HG02759 (cell line): ENCODE measurements around the gene SNAPC3.
"Not testable (repeated sequence)": the region's sequence is repeated elsewhere in the genome, so short reads cannot be mapped to it uniquely, and the experiment has no call there.

ENCODE experiments used
- ATAC-seq: cut with Tn5 transposase; IDR thresholded peaks from one replicate; pipeline ENCODE4 v1.9.1; 2021; ENCODE audit warnings: mild to moderate bottlenecking, moderate library complexity; ENCODE audit not compliant: unreplicated experiment

SNAPC3 gene

GRCh38 chr9:15422372-15423230, at the start of gene SNAPC3:
Gene SNAPC3 (plus strand): TSS chr9:15422876. CDS start chr9:15422880, 4 bp downstream.
- ATAC-seq: peak; percentile 97

GRCh38 chr9:15373881-15374280, 48.8 kb upstream of the SNAPC3 start:
- ATAC-seq: no peak

DNA sequence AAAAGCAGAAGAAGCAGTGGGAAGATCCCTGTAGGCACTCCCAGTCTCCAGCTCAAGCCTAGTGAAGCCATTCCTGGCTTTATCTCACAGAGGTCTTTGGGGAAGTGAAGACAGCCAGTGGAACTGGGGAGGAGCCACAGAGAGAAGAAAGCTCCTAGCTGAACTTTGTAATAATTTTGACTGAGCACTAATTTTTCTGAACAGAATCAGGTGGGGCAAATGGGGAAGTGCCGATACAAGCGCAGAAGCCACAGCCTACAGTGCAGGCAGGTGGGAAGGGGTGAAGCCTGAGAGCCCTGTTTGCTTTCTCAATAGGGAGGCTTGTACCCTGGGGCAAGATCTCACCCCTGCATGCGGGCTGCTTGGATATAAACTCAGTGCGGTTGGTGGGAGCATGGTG, 48.4 kb upstream of the SNAPC3 start:
- no peak for ATAC-seq

DNA sequence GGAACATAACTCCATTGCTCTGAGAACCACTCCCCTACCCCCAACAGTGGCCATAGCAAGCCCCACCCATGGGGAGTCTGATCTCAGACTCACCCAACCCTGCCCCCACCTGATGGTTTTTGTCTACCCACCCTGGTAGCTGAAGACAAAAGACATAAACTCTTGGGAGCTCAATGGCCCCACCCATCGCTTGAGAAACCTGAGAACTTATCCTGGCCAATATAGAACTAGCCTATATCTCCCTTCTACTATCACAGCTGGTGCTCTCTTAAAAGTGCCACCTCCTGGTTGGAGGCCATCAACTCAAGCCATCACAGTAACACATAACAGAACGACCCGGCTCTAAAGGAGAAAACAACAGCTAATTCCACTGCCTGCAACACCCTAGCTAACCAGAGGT, 47.9 kb upstream of the SNAPC3 start:
- no peak for ATAC-seq

DNA sequence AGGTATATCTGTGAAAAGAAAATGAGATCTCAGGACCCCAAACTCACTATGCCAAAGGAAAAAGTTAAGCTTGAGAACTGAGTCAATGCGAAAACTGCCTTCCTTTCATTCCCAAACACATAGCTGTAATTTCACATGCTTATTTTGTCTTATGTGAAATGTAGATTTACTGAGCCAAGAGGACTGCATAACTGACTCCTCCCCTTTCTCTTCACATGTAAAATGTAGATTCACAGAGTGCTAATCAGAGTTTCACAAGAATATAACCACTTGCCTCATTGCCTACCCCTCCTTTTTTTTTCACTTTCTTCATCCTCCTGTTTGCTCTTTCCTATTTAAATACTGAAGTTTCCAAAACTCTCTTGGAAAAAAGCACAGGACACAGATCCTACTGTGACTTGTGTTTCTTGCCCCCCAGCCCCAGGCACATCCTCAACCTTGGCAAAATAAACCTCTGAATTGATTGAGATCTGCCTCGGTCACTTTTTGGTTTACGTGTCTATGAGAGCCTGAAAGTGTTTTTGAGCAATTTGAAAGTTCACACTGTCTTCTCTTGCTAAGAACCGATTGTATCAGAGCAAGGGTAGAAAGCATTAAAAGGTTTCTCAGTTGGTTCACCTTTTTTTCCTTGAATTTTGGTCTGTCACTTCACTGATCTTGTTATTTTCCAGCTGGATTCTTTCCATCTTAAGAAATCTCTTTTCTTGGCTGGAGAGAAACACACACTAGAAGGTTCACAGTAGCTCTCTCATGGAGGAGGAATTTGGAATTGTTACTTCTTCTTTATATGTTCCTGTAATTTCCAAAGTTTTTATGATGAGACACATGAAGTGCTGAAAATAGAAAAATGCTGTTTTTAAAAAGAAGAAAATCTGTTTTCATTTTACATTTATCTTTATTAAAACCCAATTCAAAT, 44.8 kb upstream of the SNAPC3 start:
- no peak for ATAC-seq

DNA sequence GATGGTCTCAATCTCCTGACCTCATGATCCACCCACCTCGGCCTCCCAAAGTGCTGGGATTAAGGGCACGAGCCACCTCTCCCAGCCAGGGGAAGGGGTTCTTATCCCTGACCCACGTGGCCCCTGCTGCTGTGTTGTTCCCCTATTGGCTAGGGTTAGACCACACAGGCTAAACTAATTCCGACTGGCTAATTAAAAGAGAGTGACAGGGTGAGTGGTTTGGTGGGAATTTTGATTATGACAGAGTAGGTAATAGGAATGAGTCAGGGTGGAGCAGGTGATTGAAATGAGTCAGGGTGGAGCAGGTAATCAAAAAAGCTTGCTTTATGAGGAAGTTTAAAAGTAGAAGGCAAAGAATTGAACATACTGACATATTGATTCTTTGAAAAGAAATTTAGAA, 43.4 kb upstream of the SNAPC3 start:
- ATAC-seq: not testable (repeated sequence)

GRCh38 chr9:15379888-15380287, 42.8 kb upstream of the SNAPC3 start:
- ATAC-seq: not testable (repeated sequence)

GRCh38 chr9:15381491-15381890, 41.2 kb upstream of the SNAPC3 start:
- ATAC-seq: no peak

DNA sequence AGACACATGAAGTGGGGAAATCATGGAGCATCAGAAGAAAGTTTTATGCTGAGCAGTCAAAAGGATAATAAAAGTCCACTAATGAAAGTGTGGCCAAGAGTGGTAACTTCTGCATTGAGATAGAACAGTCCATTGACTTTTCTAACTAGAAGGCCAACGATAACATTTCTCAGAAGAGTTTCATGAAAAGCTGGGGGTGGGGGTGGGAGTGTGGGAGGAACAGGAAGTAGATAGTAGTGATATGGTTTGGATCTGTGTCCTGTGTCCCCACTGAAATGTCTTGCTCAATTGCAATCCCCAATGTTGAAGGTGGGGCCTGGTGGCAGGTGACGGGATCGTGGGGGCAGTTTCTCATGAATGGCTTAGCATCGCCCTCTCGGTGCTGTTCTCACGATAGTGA, 36.2 kb upstream of the SNAPC3 start:
- no peak for ATAC-seq

- no peak for ATAC-seq
Observed at GRCh38 chr9:15389173-15389572, 33.5 kb upstream of the SNAPC3 start.

GRCh38 chr9:15389631-15390030, 33.0 kb upstream of the SNAPC3 start:
- ATAC-seq: no peak

DNA sequence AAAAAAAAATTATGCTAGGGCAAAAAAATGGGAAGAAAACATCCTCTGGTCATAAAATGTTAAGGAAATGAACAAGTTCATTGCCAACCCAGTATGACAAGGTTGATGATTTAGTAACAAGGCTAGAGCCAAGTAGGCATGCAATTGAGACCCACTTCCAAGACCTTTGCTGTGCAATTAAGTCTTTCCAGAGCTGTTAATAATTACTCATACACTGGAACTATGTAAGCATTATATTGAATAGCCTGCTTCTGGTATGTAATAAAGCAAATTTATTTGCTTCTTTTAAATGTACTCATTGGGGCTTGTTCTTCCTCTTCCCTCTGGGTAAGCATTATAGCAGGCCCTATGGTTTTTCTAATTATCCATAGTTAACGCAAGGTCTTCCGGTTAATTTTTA, 32.5 kb upstream of the SNAPC3 start:
- no peak for ATAC-seq

- no peak for ATAC-seq
Observed at GRCh38 chr9:15392363-15392762, 30.3 kb upstream of the SNAPC3 start.

- ATAC-seq: no peak
Observed at GRCh38 chr9:15400281-15400941, 22.3 kb upstream of the SNAPC3 start.

DNA sequence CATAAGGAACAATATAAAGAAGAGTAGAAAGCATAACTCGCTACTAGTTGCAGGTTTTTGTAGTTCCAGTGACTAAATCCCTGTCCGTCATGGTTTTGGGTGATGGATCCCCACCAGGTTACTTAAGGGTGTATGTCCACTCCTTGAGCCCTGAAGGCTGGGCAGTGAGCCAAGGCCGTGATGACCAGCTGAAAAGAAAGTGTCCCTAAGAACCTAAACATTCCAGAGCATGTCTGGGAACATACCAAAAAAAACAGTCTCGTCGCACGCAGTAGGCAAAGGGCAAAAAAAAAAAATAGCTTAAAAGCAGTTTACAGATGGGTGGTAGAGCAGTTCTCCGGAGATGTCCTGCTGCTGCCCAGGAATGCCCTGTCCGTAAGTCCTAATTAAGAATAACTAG, 21.4 kb upstream of the SNAPC3 start:
- ATAC-seq: no peak

DNA sequence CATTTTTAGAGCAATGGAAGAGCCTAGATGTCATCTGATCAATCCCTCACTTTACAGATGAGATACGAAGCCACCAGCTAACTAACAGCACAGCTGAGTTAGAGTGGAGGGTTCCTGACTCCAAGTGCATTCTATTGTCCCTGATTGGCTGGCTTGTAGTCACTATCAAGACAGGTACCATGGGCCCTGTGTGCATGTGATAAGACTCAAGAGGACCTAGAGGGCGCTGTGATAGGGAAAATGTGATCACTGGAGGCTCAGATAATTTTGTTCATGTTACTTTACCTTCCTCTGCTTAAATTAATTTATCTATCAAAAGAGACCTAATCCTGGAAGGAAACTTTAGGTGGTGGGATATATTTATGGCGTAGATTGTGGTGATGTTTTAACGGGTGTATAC, 19.5 kb upstream of the SNAPC3 start:
- ATAC-seq: peak; percentile 50

DNA sequence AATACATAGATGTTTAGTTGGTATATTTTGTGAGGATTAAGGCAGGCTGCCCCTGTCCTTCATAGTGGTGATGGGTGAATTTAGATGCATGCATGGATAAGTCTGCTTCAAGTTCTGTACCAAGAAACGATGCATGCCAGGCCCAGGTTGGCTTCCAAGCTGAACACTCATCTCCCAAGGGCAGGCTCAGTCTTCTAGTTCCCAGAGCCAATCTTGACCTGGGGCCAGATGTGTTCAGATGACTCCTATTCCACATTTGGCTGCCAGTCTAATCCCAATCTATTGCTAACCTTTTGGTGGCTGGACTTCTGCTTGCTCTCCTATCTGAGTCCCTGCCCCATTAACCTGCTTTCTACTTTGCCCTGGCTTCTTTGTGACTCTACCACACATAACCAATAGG, 18.5 kb upstream of the SNAPC3 start:
- ATAC-seq: no peak

DNA sequence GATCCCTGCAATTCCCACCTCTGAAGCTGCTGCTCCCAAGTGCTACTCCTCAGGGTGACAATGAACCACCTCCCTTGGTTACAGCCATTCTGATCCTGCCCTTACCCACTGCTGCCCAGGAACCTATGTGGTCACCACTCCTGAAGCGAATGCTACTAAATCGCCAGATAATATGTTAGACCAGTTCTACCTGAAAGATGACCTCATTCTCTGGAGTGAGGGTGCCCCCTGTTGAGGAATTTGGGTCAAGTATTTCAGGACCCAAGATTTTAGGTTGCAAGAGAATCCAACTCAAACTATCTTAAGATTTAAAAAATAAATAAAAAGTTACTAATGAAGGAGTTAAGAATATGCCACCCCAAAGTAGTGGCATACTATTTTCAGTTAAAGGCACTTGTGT, 5.8 kb upstream of the SNAPC3 start:
- ATAC-seq: no peak

GRCh38 chr9:15417626-15418025, 5.0 kb upstream of the SNAPC3 start:
- no peak for ATAC-seq

- no peak for ATAC-seq
Observed at GRCh38 chr9:15420796-15421195, 1.9 kb upstream of the SNAPC3 start.

DNA sequence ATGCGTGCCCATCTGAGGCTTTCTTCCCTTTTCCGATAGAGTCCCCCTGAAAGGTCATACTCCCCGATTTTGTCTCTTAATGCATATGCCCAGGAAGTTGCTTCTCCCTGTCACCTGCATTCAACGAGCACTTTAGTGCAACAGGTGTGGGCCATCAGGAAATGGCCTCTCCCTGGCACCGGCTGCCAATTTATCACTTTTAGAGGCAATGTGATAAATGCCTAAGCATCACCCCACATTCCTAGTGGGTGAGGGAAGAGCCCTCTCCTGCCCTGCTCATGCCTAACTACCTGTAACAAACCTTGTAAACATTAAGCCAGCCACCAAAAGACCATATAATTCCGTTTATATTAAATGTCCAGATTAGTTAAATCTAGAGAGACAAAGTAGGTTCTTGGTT, 1.1 kb upstream of the SNAPC3 start:
- ATAC-seq: no peak
